Testis (tissue), 2 donors: ENCODE measurements around the gene TMEM9.

Source experiments
- CTCF ChIP-seq, 3 experiments: fragments of 450-650 bp in 2 of 3; fragments of 200-600 bp in 1 of 3; sonication (generic) in 1 of 3; IDR thresholded peaks; one replicate each; pipeline ENCODE4 v1.5.1; 2016 to 2019; ENCODE audit warnings: antibody characterized with exemption in 3 of 3, mild to moderate bottlenecking in 2 of 3, moderate library complexity in 1 of 3
- POLR2A ChIP-seq: fragments of 450-650 bp; IDR thresholded peaks from one replicate; pipeline ENCODE4 v1.6.1; 2017; ENCODE audit warnings: antibody characterized with exemption, mild to moderate bottlenecking, moderate library complexity

DNA sequence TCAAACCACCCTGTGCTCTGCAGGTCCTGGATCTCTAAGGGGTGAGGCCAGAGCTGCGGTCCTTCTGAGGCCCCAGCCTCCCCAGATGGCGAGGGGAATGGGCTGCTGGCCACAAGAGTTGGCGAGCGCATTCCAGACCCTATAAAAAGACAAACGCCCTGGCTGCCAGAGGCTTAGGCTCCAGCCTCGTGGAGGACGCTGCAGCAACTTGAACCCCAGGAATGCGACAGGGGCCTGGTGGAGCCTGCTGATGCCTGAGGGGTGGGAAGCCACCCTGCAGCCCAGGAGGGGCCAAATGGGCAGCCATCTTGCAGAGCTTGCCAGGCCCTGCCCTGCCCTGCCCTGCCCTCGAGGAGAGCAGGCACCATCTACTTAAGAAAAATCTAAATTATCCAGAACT is 50.6 kb downstream of the TMEM9 start:
- TF ChIP-seq CTCF (IDR thresholded peaks at IDR 0.05): no peak
- TF ChIP-seq POLR2A: no peak
